Small intestine (tissue), 16 donors: Measurements from ENCODE around the gene ITPRIP. TPM values are rescaled to one million over a fixed set of nuclear protein-coding genes. Genes with fewer than 3 reads are reported as not detected.

Experiments
- DNase-seq, 2 donors: peaks; one replicate each; pipeline versions ENCODE4 v3.0.0 to v3.0.0-alpha.2; 2013
- FAIRE-seq: peaks from 2 replicates; lab custom pipeline; 2012; peaks lifted over from hg19 to GRCh38; lab: Jason Lieb, UNC
- H3K27ac ChIP-seq, 3 donors: one replicate each; pipeline ENCODE4 v1.5.1; 2013; ENCODE audit warnings: low read length in 2 of 3, mild to moderate bottlenecking in 2 of 3, control low read depth in 1 of 3, inconsistent platforms in 1 of 3, low read depth in 1 of 3, moderate library complexity in 1 of 3
- H3K27me3 ChIP-seq, 3 donors: one replicate each; pipeline ENCODE4 v1.6.1; 2013; ENCODE audit warnings: low read length in 3 of 3, inconsistent platforms in 1 of 3; ENCODE audit not compliant: control insufficient read depth in 3 of 3, insufficient read depth in 3 of 3
- H3K36me3 ChIP-seq, 3 donors: one replicate each; pipeline ENCODE4 v1.6.1; 2013; ENCODE audit warnings: low read length in 3 of 3, inconsistent platforms in 1 of 3, low read depth in 1 of 3, mild to moderate bottlenecking in 1 of 3, moderate library complexity in 1 of 3; ENCODE audit not compliant: control insufficient read depth in 3 of 3, insufficient read depth in 2 of 3
- H3K4me1 ChIP-seq, 3 donors: one replicate each; pipeline ENCODE4 v1.6.1; 2013; ENCODE audit warnings: low read length in 2 of 3, inconsistent platforms in 1 of 3, low read depth in 1 of 3, mild to moderate bottlenecking in 1 of 3, moderate library complexity in 1 of 3; ENCODE audit not compliant: control insufficient read depth in 3 of 3, insufficient read depth in 2 of 3
- H3K4me3 ChIP-seq, 3 donors: one replicate each; pipeline ENCODE4 v1.5.1; 2013; ENCODE audit warnings: low read length in 3 of 3, control low read depth in 1 of 3, inconsistent platforms in 1 of 3, low read depth in 1 of 3, mild to moderate bottlenecking in 1 of 3, moderate library complexity in 1 of 3
- H3K9me3 ChIP-seq, 2 donors: one replicate each; pipeline ENCODE4 v1.6.1; 2013; ENCODE audit warnings: low read depth in 1 of 2, low read length in 1 of 2; ENCODE audit not compliant: control insufficient read depth in 2 of 2, insufficient read depth in 1 of 2
- WGBS, 3 donors: extraction: QIAGEN DNeasy Blood & Tissue Kit; methylation state at CpG; one replicate each; pipeline ENCODE4 v1.1.7; 2013; 5-methylcytosine and 5-hydroxymethylcytosine counted together
- long read RNA-seq, 10 donors: transcript quantifications; one replicate each; lab custom pipeline, GENCODE V29; 2026
- polyA plus RNA-seq, 4 donors: library from polyadenylated mRNA; stranded (reverse) in 3 of 4; unstranded in 1 of 4; fragments of 200-250 nt in 3 of 4; fragments of 120-200 nt in 1 of 4; gene quantifications; one replicate each; pipeline versions ENCODE4 v1.2.1 to v1.2.3, GENCODE V29; 2013
- donor health status: healthy with polysubstance abuse.
- donor health status: control.
- donor health status: control.
- donor health status: Bipolar disorder and iron deficiency.
- donor health status: healthy.

The ITPRIP gene
- polyA plus RNA-seq: 1 to 10 TPM in 3 of 4 donors, under 1 TPM in 1; 0.67 to 10.0 (median 2.4) TPM
- long read RNA-seq, donor 1, full-length matches to known transcripts: 5 of 5 reads
- long read RNA-seq, donor 1, partial matches to known transcripts: 0 of 5 reads
- long read RNA-seq, donor 1, other reads (novel, unspliced or antisense): 0 of 5 reads
- long read RNA-seq, donor 2: 0 reads
- long read RNA-seq, donor 3, full-length matches to known transcripts: 1 of 1 reads
- long read RNA-seq, donor 3, partial matches to known transcripts: 0 of 1 reads
- long read RNA-seq, donor 3, other reads (novel, unspliced or antisense): 0 of 1 reads
- long read RNA-seq, donor 4: 0 reads
- long read RNA-seq, donor 5, full-length matches to known transcripts: 1 of 1 reads
- long read RNA-seq, donor 5, partial matches to known transcripts: 0 of 1 reads
- long read RNA-seq, donor 5, other reads (novel, unspliced or antisense): 0 of 1 reads
- long read RNA-seq, donor 6, full-length matches to known transcripts: 2 of 2 reads
- long read RNA-seq, donor 6, partial matches to known transcripts: 0 of 2 reads
- long read RNA-seq, donor 6, other reads (novel, unspliced or antisense): 0 of 2 reads
- long read RNA-seq, donor 7: 0 reads
- long read RNA-seq, donor 8, full-length matches to known transcripts: 1 of 1 reads
- long read RNA-seq, donor 8, partial matches to known transcripts: 0 of 1 reads
- long read RNA-seq, donor 8, other reads (novel, unspliced or antisense): 0 of 1 reads
- long read RNA-seq, donor 9: 0 reads
- long read RNA-seq, donor 10, full-length matches to known transcripts: 4 of 4 reads
- long read RNA-seq, donor 10, partial matches to known transcripts: 0 of 4 reads
- long read RNA-seq, donor 10, other reads (novel, unspliced or antisense): 0 of 4 reads

- DNase-seq (peak; percentile 75 to 89), FAIRE-seq (no peak)
- peak within 1 kb of the TSS; percentile 69 to 96 (median 88) for H3K27ac ChIP-seq
- peaks cover 0 to 2% (median 0%) of the 10 kb centered on the region in 3 donors for H3K36me3 ChIP-seq
- no peaks in the 10 kb centered on the region for H3K27me3 ChIP-seq
- H3K4me3 ChIP-seq: peak within 1 kb of the TSS; percentile 78 to 82 (median 81)
- H3K4me1 ChIP-seq: peaks cover 2 to 30% (median 8%) of the 10 kb centered on the region in 3 donors
- no peaks in the 10 kb centered on the region for H3K9me3 ChIP-seq
- WGBS, 3 donors: 0 to 1% (median 0%) methylated on average over 62 to 70 of the region's 70 CpGs
Measured at GRCh38 chr10:104337985-104338735, at the start of gene ITPRIP. Gene ITPRIP (minus strand): TSS chr10:104338465. CDS start chr10:104316051, 22,414 bp downstream.

- H3K9me3 ChIP-seq: no peaks in the 10 kb centered on the region
- H3K36me3 ChIP-seq: no peaks in the 10 kb centered on the region
- FAIRE-seq (no peak), DNase-seq (peak in 1 of 2 donors; percentile 21)
- 62 to 72% (median 72%) methylated on average over 6 of the region's 6 CpGs for WGBS, 3 donors
- no peaks in the 10 kb centered on the region for H3K4me1 ChIP-seq
- H3K4me3 ChIP-seq: no peak overlapping the region
- H3K27ac ChIP-seq: no peak overlapping the region
- peaks cover 0 to 5% (median 0%) of the 10 kb centered on the region in 3 donors for H3K27me3 ChIP-seq
Measured at GRCh38 chr10:104387130-104387888, 49.0 kb upstream of the ITPRIP start.

- FAIRE-seq (no peak), DNase-seq (no peak)
- no peaks in the 10 kb centered on the region for H3K36me3 ChIP-seq
- H3K27me3 ChIP-seq: peaks cover 0 to 5% (median 2%) of the 10 kb centered on the region in 3 donors
- no peak overlapping the region for H3K4me3 ChIP-seq
- WGBS, 3 donors: 74 to 82% (median 77%) methylated on average over 4 of the region's 4 CpGs
- H3K4me1 ChIP-seq: no peaks in the 10 kb centered on the region
- H3K9me3 ChIP-seq: no peaks in the 10 kb centered on the region
- H3K27ac ChIP-seq: no peak overlapping the region
Measured at GRCh38 chr10:104380336-104380735, 42.1 kb upstream of the ITPRIP start.

- Histone ChIP-seq H3K4me1 (no peaks in the 10 kb centered on the region), H3K36me3 (no peaks in the 10 kb centered on the region), H3K27me3 (peaks cover 0 to 4% (median 0%) of the 10 kb centered on the region in 3 donors), H3K9me3 (peaks cover 0 to under 1% of the 10 kb centered on the region in 2 donors), H3K27ac (no peak overlapping the region), H3K4me3 (no peak overlapping the region)
- DNase-seq: no peak
- no peak for FAIRE-seq
- 57 to 80% (median 63%) methylated on average over 4 of the region's 4 CpGs for WGBS, 3 donors
Measured at GRCh38 chr10:104376784-104377300, 38.6 kb upstream of the ITPRIP start.

GRCh38 chr10:104374591-104374990 is 36.3 kb upstream of the ITPRIP start:
- no peak for DNase-seq
- H3K27me3 ChIP-seq: peaks cover 0 to 2% (median 0%) of the 10 kb centered on the region in 3 donors
- H3K27ac ChIP-seq: no peak overlapping the region
- H3K36me3 ChIP-seq: no peaks in the 10 kb centered on the region
- no peak for FAIRE-seq
- H3K9me3 ChIP-seq: peaks cover 0 to 7% of the 10 kb centered on the region in 2 donors
- no peaks in the 10 kb centered on the region for H3K4me1 ChIP-seq
- 76 to 79% (median 79%) methylated on average over 1 of the region's 1 CpG for WGBS, 3 donors
- H3K4me3 ChIP-seq: no peak overlapping the region

- WGBS, 3 donors: 85 to 89% (median 87%) methylated on average over 6 of the region's 6 CpGs
- no peak for DNase-seq
- peaks cover 0 to 2% (median 2%) of the 10 kb centered on the region in 3 donors for H3K27me3 ChIP-seq
- no peak overlapping the region for H3K4me3 ChIP-seq
- no peak for FAIRE-seq
- H3K4me1 ChIP-seq: no peaks in the 10 kb centered on the region
- H3K27ac ChIP-seq: no peak overlapping the region
- no peaks in the 10 kb centered on the region for H3K36me3 ChIP-seq
- H3K9me3 ChIP-seq: peaks cover 0 to 7% of the 10 kb centered on the region in 2 donors
Measured at GRCh38 chr10:104371753-104372152, 33.5 kb upstream of the ITPRIP start.

GRCh38 chr10:104368381-104368780 is 30.1 kb upstream of the ITPRIP start:
- Histone ChIP-seq H3K9me3 (peaks cover 0 to 7% of the 10 kb centered on the region in 2 donors), H3K4me3 (no peak overlapping the region), H3K27me3 (peaks cover 0 to 4% (median 2%) of the 10 kb centered on the region in 3 donors), H3K4me1 (no peaks in the 10 kb centered on the region), H3K36me3 (no peaks in the 10 kb centered on the region), H3K27ac (no peak overlapping the region)
- FAIRE-seq (no peak), DNase-seq (no peak)
- WGBS, 3 donors: 24 to 35% (median 28%) methylated on average over 2 of the region's 2 CpGs
